Gastroesophageal sphincter (tissue), 4 donors: Measurements from ENCODE around the gene STARD3. TPM values are rescaled to one million over a fixed set of nuclear protein-coding genes. Genes with fewer than 3 reads are reported as not detected.

ENCODE experiments used
- ATAC-seq: fragments of 150-250 bp; one replicate; pipeline ENCODE4 v1.9.1; 2016; ENCODE audit warnings: mild to moderate bottlenecking, moderate library complexity
- H3K27ac ChIP-seq, 4 donors: fragments of 200-600 bp; sonication (generic) in 3 of 4; 1 replicate in 3 of 4; 2 replicates in 1 of 4; pipeline ENCODE4 v1.5.1; 2016 to 2019
- H3K27me3 ChIP-seq: fragments of 200-600 bp; sonication (generic); one replicate; pipeline ENCODE4 v1.5.1; 2019
- H3K36me3 ChIP-seq, 2 donors: fragments of 200-600 bp; sonication (generic); one replicate each; pipeline ENCODE4 v1.5.1; 2019; ENCODE audit warnings: control low read depth in 1 of 2
- H3K4me1 ChIP-seq, 3 donors: fragments of 200-600 bp; sonication (generic); 1 replicate in 2 of 3; 2 replicates in 1 of 3; pipeline ENCODE4 v1.5.1; 2016 to 2019; ENCODE audit warnings: control low read depth in 2 of 3
- H3K4me3 ChIP-seq, 2 donors: fragments of 200-600 bp; sonication (generic); one replicate each; pipeline ENCODE4 v1.5.1; 2019; ENCODE audit warnings: mild to moderate bottlenecking in 1 of 2, moderate library complexity in 1 of 2
- H3K9me3 ChIP-seq, 3 donors: fragments of 200-600 bp; sonication (generic); one replicate each; pipeline ENCODE4 v1.5.1; 2017 to 2019; ENCODE audit warnings: control low read depth in 2 of 3
- EP300 ChIP-seq: sonication (generic); formaldehyde crosslinking; IDR thresholded peaks from one replicate; pipeline ENCODE4 v1.6.1; 2017; ENCODE audit warnings: antibody characterized with exemption, mild to moderate bottlenecking
- POLR2A ChIP-seq, 2 donors: fragments of 450-650 bp; IDR thresholded peaks; one replicate each; pipeline ENCODE4 v1.6.1; 2017; ENCODE audit warnings: antibody characterized with exemption in 2 of 2, mild to moderate bottlenecking in 2 of 2, moderate library complexity in 1 of 2
- POLR2AphosphoS5 ChIP-seq: sonication (generic); formaldehyde crosslinking; IDR thresholded peaks from one replicate; pipeline ENCODE4 v1.6.1; 2017; ENCODE audit warnings: antibody characterized with exemption
- WGBS, 2 donors: methylation state at CpG; one replicate each; pipeline ENCODE4 v1.1.5; 2018; ENCODE audit warnings: low coverage in 1 of 2; 5-methylcytosine and 5-hydroxymethylcytosine counted together
- total RNA-seq, 4 donors: library from RNA; depleted of rRNA; stranded (reverse); fragments of >200 nt; gene quantifications; one replicate each; pipeline ENCODE4 v1.1.0, GENCODE V29; 2016
- TF ChIP-seq, protein P1 (sequence below), 4 experiments: fragments of 200-600 bp in 2 of 4; fragments of 450-650 bp in 2 of 4; sonication (generic) in 1 of 4; IDR thresholded peaks; one replicate each; pipeline ENCODE4 v1.5.1; 2017 to 2019; ENCODE audit warnings: antibody characterized with exemption in 4 of 4, mild to moderate bottlenecking in 2 of 4, moderate library complexity in 2 of 4

STARD3 gene
- total RNA-seq, 4 donors from 2014 or later, result 24.5 to 41.4 (median 27.5) TPM

DNA sequence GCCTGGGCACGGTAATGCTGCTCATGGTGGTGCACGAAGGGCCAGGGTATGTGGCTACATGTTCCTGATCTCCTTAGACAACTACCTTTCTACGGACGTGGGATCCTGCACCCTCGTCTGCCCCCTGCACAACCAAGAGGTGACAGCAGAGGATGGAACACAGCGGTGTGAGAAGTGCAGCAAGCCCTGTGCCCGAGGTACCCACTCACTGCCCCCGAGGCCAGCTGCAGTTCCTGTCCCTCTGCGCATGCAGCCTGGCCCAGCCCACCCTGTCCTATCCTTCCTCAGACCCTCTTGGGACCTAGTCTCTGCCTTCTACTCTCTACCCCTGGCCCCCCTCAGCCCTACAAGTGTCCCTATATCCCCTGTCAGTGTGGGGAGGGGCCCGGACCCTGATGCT, 74.9 kb downstream of the STARD3 start:
- ATAC-seq, result no peak
- Histone ChIP-seq H3K27me3 (no peaks in the 10 kb centered on the region), H3K36me3 (peaks cover 0 to 100% of the 10 kb centered on the region in 2 donors), H3K4me3 (no peak overlapping the region), H3K9me3 (no peaks in the 10 kb centered on the region), H3K27ac (no peak overlapping the region), H3K4me1 (no peaks in the 10 kb centered on the region)
- TF ChIP-seq POLR2AphosphoS5 (no peak), EP300 (no peak), POLR2A (IDR thresholded peaks at IDR 0.05) (no peak)
- TF ChIP-seq, protein P1, sequence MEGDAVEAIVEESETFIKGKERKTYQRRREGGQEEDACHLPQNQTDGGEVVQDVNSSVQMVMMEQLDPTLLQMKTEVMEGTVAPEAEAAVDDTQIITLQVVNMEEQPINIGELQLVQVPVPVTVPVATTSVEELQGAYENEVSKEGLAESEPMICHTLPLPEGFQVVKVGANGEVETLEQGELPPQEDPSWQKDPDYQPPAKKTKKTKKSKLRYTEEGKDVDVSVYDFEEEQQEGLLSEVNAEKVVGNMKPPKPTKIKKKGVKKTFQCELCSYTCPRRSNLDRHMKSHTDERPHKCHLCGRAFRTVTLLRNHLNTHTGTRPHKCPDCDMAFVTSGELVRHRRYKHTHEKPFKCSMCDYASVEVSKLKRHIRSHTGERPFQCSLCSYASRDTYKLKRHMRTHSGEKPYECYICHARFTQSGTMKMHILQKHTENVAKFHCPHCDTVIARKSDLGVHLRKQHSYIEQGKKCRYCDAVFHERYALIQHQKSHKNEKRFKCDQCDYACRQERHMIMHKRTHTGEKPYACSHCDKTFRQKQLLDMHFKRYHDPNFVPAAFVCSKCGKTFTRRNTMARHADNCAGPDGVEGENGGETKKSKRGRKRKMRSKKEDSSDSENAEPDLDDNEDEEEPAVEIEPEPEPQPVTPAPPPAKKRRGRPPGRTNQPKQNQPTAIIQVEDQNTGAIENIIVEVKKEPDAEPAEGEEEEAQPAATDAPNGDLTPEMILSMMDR (IDR thresholded peaks at IDR 0.05), result no peak
- WGBS, 2 donors, result 89% methylated on average over 5 of the region's 10 CpGs; no CpG with 5 or more reads in 1 of the 2 donors

Other genes starting within 250 kb of the STARD3 start
- gene FBXL20, start 235.5 kb upstream of the STARD3 start, total RNA-seq, result 10 to 100 TPM; 16.8 to 25.9 (median 21.5) TPM
- gene MED1, start 185.9 kb upstream of the STARD3 start, total RNA-seq, result 10 to 100 TPM; 19.9 to 31.1 (median 25.1) TPM
- gene CDK12, start 175.7 kb upstream of the STARD3 start, total RNA-seq, result 10 to 100 TPM; 29.9 to 47.3 (median 38.2) TPM
- not detected for gene NEUROD2, start 29.2 kb upstream of the STARD3 start, total RNA-seq
- gene PPP1R1B, start 10.2 kb upstream of the STARD3 start, total RNA-seq, result 10 to 100 TPM in 1 of 4 donors, 1 to 10 TPM in 3; 2.7 to 12.2 (median 8.6) TPM
- 1 to 10 TPM in 3 of 4 donors, under 1 TPM in 1; 0.25 to 3.6 (median 1.5) TPM for gene TCAP, start 28.2 kb downstream of the STARD3 start, total RNA-seq
- 10 to 100 TPM in 1 of 4 donors, 1 to 10 TPM in 3; 6.7 to 11.7 (median 7.5) TPM for gene PNMT, start 31.3 kb downstream of the STARD3 start, total RNA-seq
- gene PGAP3, start 50.9 kb downstream of the STARD3 start, total RNA-seq, result 10 to 100 TPM in 3 of 4 donors, 1 to 10 TPM in 1; 9.9 to 13.6 (median 11.1) TPM
- gene ERBB2, start 62.9 kb downstream of the STARD3 start, total RNA-seq, result 10 to 100 TPM; 43.3 to 60.8 (median 48.2) TPM
- gene MIEN1, start 93.4 kb downstream of the STARD3 start, total RNA-seq, result 10 to 100 TPM; 39.4 to 72.4 (median 45.2) TPM
- gene GRB7, start 100.8 kb downstream of the STARD3 start, total RNA-seq, result 1 to 10 TPM in 1 of 4 donors, under 1 TPM in 1, not detected in 2; 0.85 to 5.8 TPM
- 1 to 10 TPM in 2 of 4 donors, under 1 TPM in 2; 0.62 to 1.5 (median 0.95) TPM for gene IKZF3, start 227.2 kb downstream of the STARD3 start, total RNA-seq
- gene ZPBP2, start 231.1 kb downstream of the STARD3 start, total RNA-seq, result not detected